Tibial nerve (tissue), 3 donors: ENCODE data around the gene MLLT6.
A peak's percentile ranks its signal among the peaks of the same experiment; 100 is the strongest.

Experiments
- CTCF ChIP-seq, 5 experiments: fragments of 200-600 bp in 3 of 5; fragments of 450-650 bp in 2 of 5; sonication (generic) in 3 of 5; IDR thresholded peaks; one replicate each; pipeline ENCODE4 v1.5.1; 2016 to 2019; ENCODE audit warnings: antibody characterized with exemption in 5 of 5, mild to moderate bottlenecking in 3 of 5, moderate library complexity in 2 of 5
- POLR2A ChIP-seq, 2 donors: fragments of 450-650 bp; IDR thresholded peaks; one replicate each; pipeline ENCODE4 v1.6.1; 2017; ENCODE audit warnings: antibody characterized with exemption in 2 of 2, mild to moderate bottlenecking in 2 of 2, moderate library complexity in 2 of 2

- TF ChIP-seq CTCF (IDR thresholded peaks at IDR 0.05) (peak in 1 of 5 experiments; percentile 12), POLR2A (IDR thresholded peaks at IDR 0.05) (no peak)
Measured at GRCh38 chr17:38761612-38762011, 56.5 kb downstream of the MLLT6 start.
